ENCODE measurements around the gene CYP27C1. TPM values are rescaled to one million over a fixed set of nuclear protein-coding genes. Genes with fewer than 3 reads are reported as not detected.

CYP27C1 gene
- total RNA-seq, 4 donors from 2014 or later, result 2.4 to 3.5 (median 2.7) TPM

- intact Hi-C loops (cut with DNase I; ENCODE audit: low total_unique reads), result no loop called here
- H3K4me3 ChIP-seq (ENCODE audit: low read depth, poor library complexity, severe bottlenecking), result no peak overlapping the region
- WGBS, 2 donors, result 71 to 74% methylated on average over 6 of the region's 6 CpGs
- DNase-seq (ENCODE audit: low spot score in 2 of 2), result no peak
- TF ChIP-seq POLR2A (IDR thresholded peaks at IDR 0.05) (no peak), CTCF (IDR thresholded peaks at IDR 0.05) (no peak)
Measured at GRCh38 chr2:127153691-127154158, 66.4 kb downstream of the CYP27C1 start.

- intact Hi-C loops (cut with DNase I; ENCODE audit: low total_unique reads), result no loop called here
- no peak for DNase-seq (ENCODE audit: low spot score in 2 of 2)
- H3K4me3 ChIP-seq (ENCODE audit: low read depth, poor library complexity, severe bottlenecking), result no peak overlapping the region
- TF ChIP-seq CTCF (IDR thresholded peaks at IDR 0.05) (no peak), POLR2A (IDR thresholded peaks at IDR 0.05) (no peak)
- 100% methylated on average over 1 of the region's 1 CpG for whole genome bisulfite sequencing, 2 donors
Measured at GRCh38 chr2:127150996-127151395, 69.1 kb downstream of the CYP27C1 start.

GRCh38 chr2:127149384-127149783 is 70.7 kb downstream of the CYP27C1 start:
- TF ChIP-seq POLR2A (IDR thresholded peaks at IDR 0.05) (no peak), CTCF (IDR thresholded peaks at IDR 0.05) (no peak)
- no peak for DNase-seq (ENCODE audit: low spot score in 2 of 2)
- intact Hi-C loops (cut with DNase I; ENCODE audit: low total_unique reads), result no loop called here
- WGBS, 2 donors, result 64 to 74% methylated on average over 4 of the region's 4 CpGs
- H3K4me3 ChIP-seq (ENCODE audit: low read depth, poor library complexity, severe bottlenecking), result no peak overlapping the region

GRCh38 chr2:127146820-127147502 is 73.1 kb downstream of the CYP27C1 start:
- intact Hi-C loops (cut with DNase I; ENCODE audit: low total_unique reads), result no loop called here
- TF ChIP-seq POLR2A (IDR thresholded peaks at IDR 0.05), result no peak
- 89 to 96% methylated on average over 9 to 10 of the region's 10 CpGs for WGBS, 2 donors
- no peak overlapping the region for H3K4me3 ChIP-seq (ENCODE audit: low read depth, poor library complexity, severe bottlenecking)
- DNase-seq (ENCODE audit: low spot score in 2 of 2), result no peak

- 90 to 93% methylated on average over 18 of the region's 18 CpGs for WGBS, 2 donors
- intact Hi-C loops (cut with DNase I; ENCODE audit: low total_unique reads), result no loop called here
- H3K4me3 ChIP-seq (ENCODE audit: low read depth, poor library complexity, severe bottlenecking), result no peak overlapping the region
- no peak for DNase-seq (ENCODE audit: low spot score in 2 of 2)
- TF ChIP-seq CTCF (IDR thresholded peaks at IDR 0.05) (no peak), POLR2A (IDR thresholded peaks at IDR 0.05) (no peak)
Measured at GRCh38 chr2:127146071-127146725, 73.9 kb downstream of the CYP27C1 start.

GRCh38 chr2:127145280-127145895 is 74.7 kb downstream of the CYP27C1 start:
- TF ChIP-seq POLR2A (IDR thresholded peaks at IDR 0.05) (no peak), CTCF (IDR thresholded peaks at IDR 0.05) (no peak)
- 30 to 32% methylated on average over 1 of the region's 1 CpG for WGBS, 2 donors
- no peak for DNase-seq (ENCODE audit: low spot score in 2 of 2)
- intact Hi-C loops (cut with DNase I; ENCODE audit: low total_unique reads), result no loop called here
- no peak overlapping the region for H3K4me3 ChIP-seq (ENCODE audit: low read depth, poor library complexity, severe bottlenecking)

Data from lower leg skin (tissue), 4 donors.